Panc1 (cell line): ENCODE results near the gene SIAH3. TPM values are rescaled to one million over a fixed set of nuclear protein-coding genes. Genes with fewer than 3 reads are reported as not detected.

Experiments
- ATAC-seq: fragments of 200-7000 bp; cut with Tn5 transposase; 2 replicates; pipeline ENCODE4 v1.9.1; 2020; ENCODE audit warnings: mild to moderate bottlenecking, moderate library complexity
- BruUV-seq: library from RNA; stranded (reverse); fragments of 400-500 nt; replicated peaks from 2 replicates; lab custom pipeline; 2021; lab: Mats Ljungman, UMichigan
- CTCF ChIA-PET: fragments of 300-600 bp; sonication (Branson Sonifier 250); formaldehyde crosslinking; loops from one replicate; lab custom pipeline; 2022; ENCODE audit warnings: antibody characterized with exemption; lab: Charles Lee
- POLR2A ChIA-PET: fragments of 300-600 bp; sonication (Branson Sonifier 250); formaldehyde crosslinking; loops from one replicate; lab custom pipeline; 2022; ENCODE audit warnings: antibody characterized with exemption; lab: Charles Lee
- DNase-seq: peaks from one replicate; pipeline ENCODE4 v3.0.0-alpha.2; 2010; ENCODE audit warnings: low read depth, low spot score
- H3K27ac ChIP-seq: 2 replicates; pipeline ENCODE4 v1.5.1; 2011; ENCODE audit warnings: mild to moderate bottlenecking, low read length, inconsistent platforms
- H3K27me3 ChIP-seq: fragments of 200-500 bp; sonication (Bioruptor generic); 2 replicates; pipeline ENCODE4 v1.6.0; 2014; ENCODE audit warnings: low read length, inconsistent platforms; ENCODE audit not compliant: control insufficient read depth, insufficient read depth
- H3K36me3 ChIP-seq: fragments of 200-500 bp; sonication (Bioruptor generic); 2 replicates; pipeline ENCODE4 v1.5.1; 2014; ENCODE audit warnings: inconsistent platforms, mild to moderate bottlenecking, low read length, moderate library complexity; ENCODE audit not compliant: control insufficient read depth, insufficient read depth
- H3K4me1 ChIP-seq: 2 replicates; pipeline ENCODE4 v1.5.1; 2011; ENCODE audit warnings: inconsistent platforms, mild to moderate bottlenecking, low read length, moderate library complexity; ENCODE audit not compliant: control insufficient read depth, insufficient read depth
- H3K4me3 ChIP-seq, 2 experiments: 2 replicates each; pipeline ENCODE4 v1.5.1; 2011 to 2012; ENCODE audit warnings: low read depth in 2 of 2, low read length in 2 of 2, mild to moderate bottlenecking in 2 of 2, inconsistent platforms in 1 of 2, moderate library complexity in 1 of 2
- H3K9me3 ChIP-seq: fragments of 200-500 bp; sonication (Bioruptor generic); 2 replicates; pipeline ENCODE4 v1.5.1; 2014; ENCODE audit warnings: low read depth, mild to moderate bottlenecking, inconsistent platforms, low read length, moderate library complexity; ENCODE audit not compliant: control insufficient read depth, insufficient read depth
- POLR2AphosphoS5 ChIP-seq: IDR thresholded peaks from 2 replicates; pipeline ENCODE4 v1.6.1; 2012; ENCODE audit warnings: mild to moderate bottlenecking, low read depth, low read length, moderate library complexity
- SIN3A ChIP-seq: IDR thresholded peaks from 2 replicates; pipeline ENCODE4 v1.6.1; 2012; ENCODE audit warnings: low read depth, mild to moderate bottlenecking, low read length, moderate library complexity, borderline replicate concordance; ENCODE audit not compliant: insufficient read depth
- TCF7L2 ChIP-seq: IDR thresholded peaks from 2 replicates; pipeline ENCODE4 v1.6.1; 2011; ENCODE audit warnings: mild to moderate bottlenecking, low read depth, low read length, inconsistent platforms
- in situ Hi-C: cut with HindIII; loops from 2 replicates; pipeline ENCODE4 v1.10.0; 2016; ENCODE audit warnings: low sequenced_read_pairs, low pct_unique_long_range_greater_than_20kb
- intact Hi-C: fragments of 100-400 bp; cut with micrococcal nuclease; formaldehyde crosslinking; loops from one replicate; pipeline ENCODE4 v1.10.0; 2022; ENCODE audit not compliant: unreplicated experiment
- total RNA-seq: library from RNA; stranded (reverse); gene quantifications from one replicate; pipeline ENCODE4 v1.2.1, GENCODE V29; 2021; ENCODE audit not compliant: unreplicated experiment
- TF ChIP-seq, protein P1 (sequence below), 2 experiments: IDR thresholded peaks; 2 replicates each; pipeline ENCODE4 v1.6.1; 2011 to 2012; ENCODE audit warnings: low read depth in 2 of 2, control low read depth in 1 of 2, low read length in 1 of 2, mild to moderate bottlenecking in 1 of 2, moderate library complexity in 1 of 2; ENCODE audit not compliant: insufficient read depth in 1 of 2
- TF ChIP-seq, protein P2 (sequence below): fragments of 450-650 bp; IDR thresholded peaks from 2 replicates; pipeline ENCODE4 v1.5.1; 2017; ENCODE audit warnings: mild to moderate bottlenecking

SIAH3 gene
- total RNA-seq, 1 experiment from 2014 or later, result not detected

DNA sequence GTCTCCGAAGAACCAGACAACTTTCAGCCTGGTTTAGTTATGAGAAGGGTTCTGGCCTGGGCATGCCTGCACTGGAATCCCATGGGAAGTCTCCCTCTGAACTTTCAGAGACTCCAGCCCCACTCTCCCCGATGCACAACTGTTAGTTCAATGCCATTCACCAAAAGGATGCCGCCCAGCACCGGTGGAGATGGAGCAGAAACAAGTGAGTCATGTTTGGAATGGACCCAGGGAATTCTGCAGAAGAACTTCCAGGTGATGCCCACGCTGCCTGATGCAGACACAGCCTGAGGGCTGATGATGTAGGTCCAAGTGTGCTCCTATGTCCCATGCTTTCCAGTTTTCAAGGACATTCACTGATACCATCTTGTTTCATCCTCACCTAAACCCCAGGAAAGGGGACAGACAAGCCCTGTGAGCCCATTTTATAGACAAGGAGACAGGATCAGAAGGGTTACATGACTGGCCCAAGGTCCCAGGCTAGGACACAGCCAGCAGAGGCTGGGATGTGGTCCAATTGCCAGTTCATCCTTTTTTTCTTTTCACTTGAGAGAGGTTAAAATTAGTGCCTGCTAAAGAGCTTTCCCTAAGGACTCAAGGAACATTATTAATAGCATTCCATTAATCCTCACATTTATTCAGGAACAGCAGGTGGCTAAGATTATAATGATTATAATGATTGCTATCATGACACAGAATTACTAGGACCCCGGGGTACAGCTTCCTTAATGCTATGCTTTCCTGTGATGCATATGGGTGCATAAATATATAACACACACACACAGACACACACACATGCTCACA is 39.5 kb downstream of the SIAH3 start:
- POLR2A ChIA-PET, result no interaction called here
- intact Hi-C loops, result no loop called here
- TF ChIP-seq POLR2AphosphoS5, result no peak
- TF ChIP-seq, protein P1, sequence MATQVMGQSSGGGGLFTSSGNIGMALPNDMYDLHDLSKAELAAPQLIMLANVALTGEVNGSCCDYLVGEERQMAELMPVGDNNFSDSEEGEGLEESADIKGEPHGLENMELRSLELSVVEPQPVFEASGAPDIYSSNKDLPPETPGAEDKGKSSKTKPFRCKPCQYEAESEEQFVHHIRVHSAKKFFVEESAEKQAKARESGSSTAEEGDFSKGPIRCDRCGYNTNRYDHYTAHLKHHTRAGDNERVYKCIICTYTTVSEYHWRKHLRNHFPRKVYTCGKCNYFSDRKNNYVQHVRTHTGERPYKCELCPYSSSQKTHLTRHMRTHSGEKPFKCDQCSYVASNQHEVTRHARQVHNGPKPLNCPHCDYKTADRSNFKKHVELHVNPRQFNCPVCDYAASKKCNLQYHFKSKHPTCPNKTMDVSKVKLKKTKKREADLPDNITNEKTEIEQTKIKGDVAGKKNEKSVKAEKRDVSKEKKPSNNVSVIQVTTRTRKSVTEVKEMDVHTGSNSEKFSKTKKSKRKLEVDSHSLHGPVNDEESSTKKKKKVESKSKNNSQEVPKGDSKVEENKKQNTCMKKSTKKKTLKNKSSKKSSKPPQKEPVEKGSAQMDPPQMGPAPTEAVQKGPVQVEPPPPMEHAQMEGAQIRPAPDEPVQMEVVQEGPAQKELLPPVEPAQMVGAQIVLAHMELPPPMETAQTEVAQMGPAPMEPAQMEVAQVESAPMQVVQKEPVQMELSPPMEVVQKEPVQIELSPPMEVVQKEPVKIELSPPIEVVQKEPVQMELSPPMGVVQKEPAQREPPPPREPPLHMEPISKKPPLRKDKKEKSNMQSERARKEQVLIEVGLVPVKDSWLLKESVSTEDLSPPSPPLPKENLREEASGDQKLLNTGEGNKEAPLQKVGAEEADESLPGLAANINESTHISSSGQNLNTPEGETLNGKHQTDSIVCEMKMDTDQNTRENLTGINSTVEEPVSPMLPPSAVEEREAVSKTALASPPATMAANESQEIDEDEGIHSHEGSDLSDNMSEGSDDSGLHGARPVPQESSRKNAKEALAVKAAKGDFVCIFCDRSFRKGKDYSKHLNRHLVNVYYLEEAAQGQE (IDR thresholded peaks at IDR 0.05; ENCODE audit: insufficient read depth in 1 of 2, low read depth in 2 of 2, low read length in 1 of 2), result no peak
- TF ChIP-seq, protein P2, sequence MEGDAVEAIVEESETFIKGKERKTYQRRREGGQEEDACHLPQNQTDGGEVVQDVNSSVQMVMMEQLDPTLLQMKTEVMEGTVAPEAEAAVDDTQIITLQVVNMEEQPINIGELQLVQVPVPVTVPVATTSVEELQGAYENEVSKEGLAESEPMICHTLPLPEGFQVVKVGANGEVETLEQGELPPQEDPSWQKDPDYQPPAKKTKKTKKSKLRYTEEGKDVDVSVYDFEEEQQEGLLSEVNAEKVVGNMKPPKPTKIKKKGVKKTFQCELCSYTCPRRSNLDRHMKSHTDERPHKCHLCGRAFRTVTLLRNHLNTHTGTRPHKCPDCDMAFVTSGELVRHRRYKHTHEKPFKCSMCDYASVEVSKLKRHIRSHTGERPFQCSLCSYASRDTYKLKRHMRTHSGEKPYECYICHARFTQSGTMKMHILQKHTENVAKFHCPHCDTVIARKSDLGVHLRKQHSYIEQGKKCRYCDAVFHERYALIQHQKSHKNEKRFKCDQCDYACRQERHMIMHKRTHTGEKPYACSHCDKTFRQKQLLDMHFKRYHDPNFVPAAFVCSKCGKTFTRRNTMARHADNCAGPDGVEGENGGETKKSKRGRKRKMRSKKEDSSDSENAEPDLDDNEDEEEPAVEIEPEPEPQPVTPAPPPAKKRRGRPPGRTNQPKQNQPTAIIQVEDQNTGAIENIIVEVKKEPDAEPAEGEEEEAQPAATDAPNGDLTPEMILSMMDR, result no peak

DNA sequence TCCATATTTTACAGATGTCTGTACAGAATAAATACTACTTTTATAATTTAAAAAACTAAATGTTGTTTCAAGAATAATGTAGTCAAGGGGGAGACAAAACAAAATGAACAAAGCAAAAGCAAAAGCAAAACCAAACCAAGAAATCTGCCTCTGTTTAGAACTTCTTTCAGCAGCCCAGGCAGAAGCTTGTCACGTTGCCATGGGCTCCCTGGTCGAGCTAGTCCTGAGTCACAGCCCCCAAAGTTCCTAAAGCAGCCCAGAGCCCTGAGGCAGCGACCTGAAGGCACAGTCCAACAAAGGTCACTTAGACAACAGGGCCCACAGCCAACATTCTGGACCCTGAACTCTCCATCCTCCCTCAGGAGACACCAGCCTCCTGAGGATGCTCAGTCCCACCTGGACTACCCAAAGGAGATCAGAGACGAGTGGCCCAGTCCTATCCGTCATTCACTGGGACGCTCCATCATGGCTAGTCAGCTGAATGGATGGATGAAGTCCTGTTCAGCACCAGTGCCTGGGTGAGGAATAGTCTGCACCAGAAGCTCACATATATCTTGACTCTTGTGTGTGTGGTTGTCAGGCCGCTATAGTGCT is 41.7 kb downstream of the SIAH3 start:
- Histone ChIP-seq H3K4me1 (no peaks in the 10 kb centered on the region), H3K4me3 (no peak overlapping the region), H3K9me3 (no peaks in the 10 kb centered on the region), H3K27me3 (no peaks in the 10 kb centered on the region), H3K27ac (no peak overlapping the region), H3K36me3 (no peaks in the 10 kb centered on the region)
- TF ChIP-seq TCF7L2 (no peak), SIN3A (no peak), POLR2AphosphoS5 (no peak)
- TF ChIP-seq, protein P1 (IDR thresholded peaks at IDR 0.05; ENCODE audit: insufficient read depth in 1 of 2, low read depth in 2 of 2, low read length in 1 of 2), result no peak
- TF ChIP-seq, protein P2, result no peak
- no peak for ATAC-seq
- intact Hi-C loops (loop anchor here (5.0 to 10.0 kb wide), 2 partner anchors 315 to 352 kb away; no protein-coding TSS in a partner anchor), in situ Hi-C loops (no loop called here)
- POLR2A ChIA-PET, result no interaction called here
- BruUV-seq, result no TSS peak
- DNase-seq, result no peak
- CTCF ChIA-PET, result no interaction called here

More for the DNA sequence above, 39.5 kb downstream of the SIAH3 start:
- H3K36me3 ChIP-seq, result no peaks in the 10 kb centered on the region
- H3K27ac ChIP-seq, result no peak overlapping the region
- CTCF ChIA-PET, result no interaction called here
- in situ Hi-C loops, result no loop called here
- BruUV-seq, result no TSS peak
- no peaks in the 10 kb centered on the region for H3K9me3 ChIP-seq
- DNase-seq, result no peak
- no peaks in the 10 kb centered on the region for H3K4me1 ChIP-seq
- no peak overlapping the region for H3K4me3 ChIP-seq
- no peaks in the 10 kb centered on the region for H3K27me3 ChIP-seq
- no peak for ATAC-seq
